Ishikawa (cell line): ENCODE measurements around the gene RNF220.
A peak's percentile ranks its signal among the peaks of the same experiment; 100 is the strongest.

ENCODE experiments used
- CEBPB ChIP-seq: IDR thresholded peaks from 2 replicates; pipeline ENCODE4 v1.6.1; 2012
- CREB1 ChIP-seq: IDR thresholded peaks from 2 replicates; pipeline ENCODE4 v1.6.1; 2012; ENCODE audit warnings: low read depth
- EGR1 ChIP-seq: IDR thresholded peaks from 2 replicates; pipeline ENCODE4 v1.6.1; 2012
- EP300 ChIP-seq: IDR thresholded peaks from 2 replicates; pipeline ENCODE4 v1.6.1; 2012; ENCODE audit warnings: borderline replicate concordance
- FOXM1 ChIP-seq: IDR thresholded peaks from 2 replicates; pipeline ENCODE4 v1.6.1; 2012; ENCODE audit warnings: low read depth, borderline replicate concordance
- NFIC ChIP-seq: IDR thresholded peaks from 2 replicates; pipeline ENCODE4 v1.6.1; 2012
- RAD21 ChIP-seq: IDR thresholded peaks from 2 replicates; pipeline ENCODE4 v1.6.1; 2012; ENCODE audit warnings: low read depth
- TAF1 ChIP-seq: IDR thresholded peaks from 2 replicates; pipeline ENCODE4 v1.6.1; 2012; ENCODE audit warnings: low read depth, mild to moderate bottlenecking
- TCF12 ChIP-seq: IDR thresholded peaks from 2 replicates; pipeline ENCODE4 v1.6.1; 2012; ENCODE audit warnings: low read depth
- TEAD4 ChIP-seq: IDR thresholded peaks from 2 replicates; pipeline ENCODE4 v1.6.1; 2012
- YY1 ChIP-seq: IDR thresholded peaks from 2 replicates; pipeline ENCODE4 v1.6.1; 2012; ENCODE audit warnings: low read depth
- ZBTB7A ChIP-seq: IDR thresholded peaks from 2 replicates; pipeline ENCODE4 v1.6.1; 2012; ENCODE audit warnings: low read depth
- TF ChIP-seq, protein P1 (sequence below): IDR thresholded peaks from 2 replicates; pipeline ENCODE4 v1.6.1; 2012
- TF ChIP-seq, protein P2 (sequence below): IDR thresholded peaks from 2 replicates; pipeline ENCODE4 v1.6.1; 2012
- TF ChIP-seq, protein P3 (sequence below): IDR thresholded peaks from 2 replicates; pipeline ENCODE4 v1.6.1; 2012; ENCODE audit warnings: low read depth, mild to moderate bottlenecking

Gene RNF220

DNA sequence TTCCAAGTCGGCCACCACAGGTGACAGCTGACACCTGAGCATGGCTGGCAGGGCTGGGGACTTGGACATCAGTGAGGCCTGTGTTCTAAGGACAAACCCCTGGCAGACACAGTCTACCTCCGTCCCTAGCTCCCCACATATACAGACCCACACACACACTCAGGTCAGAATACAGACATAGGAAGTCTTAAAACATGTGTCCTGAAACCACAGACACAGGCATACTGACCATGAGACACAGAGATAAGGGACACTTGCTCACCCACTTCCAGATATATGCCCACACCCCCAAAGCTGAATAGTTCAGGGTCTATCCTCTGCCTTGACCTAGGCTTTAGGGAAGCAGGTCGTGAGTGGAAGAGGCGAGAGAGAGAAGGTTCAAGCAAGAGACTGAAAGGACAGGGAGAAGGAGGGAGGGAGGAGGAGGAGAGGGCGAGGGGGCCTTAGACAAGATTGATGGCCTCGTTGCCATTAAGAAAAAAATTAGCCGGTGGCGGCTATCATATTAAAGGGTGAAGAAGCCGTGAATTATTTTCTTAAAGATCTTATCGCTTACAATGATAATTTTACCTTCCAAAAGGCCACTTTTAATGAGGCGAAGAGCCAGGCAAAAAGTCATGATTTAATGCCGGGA, 219.3 kb downstream of the RNF220 start:
- TF ChIP-seq CEBPB, result no peak

DNA sequence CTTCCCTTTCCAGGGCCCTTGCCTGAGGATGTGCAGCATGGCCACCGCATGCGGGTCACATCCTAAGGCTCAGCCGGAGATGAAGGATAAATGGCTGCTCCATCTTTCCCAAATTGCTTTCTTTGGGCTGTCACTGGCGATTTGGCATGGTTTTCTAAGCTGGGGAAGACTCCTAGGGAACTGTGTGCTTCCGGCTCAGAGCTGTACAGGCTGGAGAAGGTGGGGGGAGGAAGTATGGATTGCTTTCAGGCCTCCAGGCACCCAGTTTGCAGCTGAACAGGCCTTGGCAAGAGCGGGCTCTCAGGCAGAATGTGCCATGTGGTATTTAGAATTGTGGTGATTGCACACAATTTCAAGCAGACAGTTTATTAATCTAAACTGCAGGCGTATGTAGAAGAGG, 220.3 kb downstream of the RNF220 start:
- TF ChIP-seq, protein P1, sequence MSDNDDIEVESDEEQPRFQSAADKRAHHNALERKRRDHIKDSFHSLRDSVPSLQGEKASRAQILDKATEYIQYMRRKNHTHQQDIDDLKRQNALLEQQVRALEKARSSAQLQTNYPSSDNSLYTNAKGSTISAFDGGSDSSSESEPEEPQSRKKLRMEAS, result no peak
- TF ChIP-seq NFIC, result no peak
- TF ChIP-seq, protein P2, sequence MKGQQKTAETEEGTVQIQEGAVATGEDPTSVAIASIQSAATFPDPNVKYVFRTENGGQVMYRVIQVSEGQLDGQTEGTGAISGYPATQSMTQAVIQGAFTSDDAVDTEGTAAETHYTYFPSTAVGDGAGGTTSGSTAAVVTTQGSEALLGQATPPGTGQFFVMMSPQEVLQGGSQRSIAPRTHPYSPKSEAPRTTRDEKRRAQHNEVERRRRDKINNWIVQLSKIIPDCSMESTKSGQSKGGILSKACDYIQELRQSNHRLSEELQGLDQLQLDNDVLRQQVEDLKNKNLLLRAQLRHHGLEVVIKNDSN, result no peak
- TF ChIP-seq, protein P3, sequence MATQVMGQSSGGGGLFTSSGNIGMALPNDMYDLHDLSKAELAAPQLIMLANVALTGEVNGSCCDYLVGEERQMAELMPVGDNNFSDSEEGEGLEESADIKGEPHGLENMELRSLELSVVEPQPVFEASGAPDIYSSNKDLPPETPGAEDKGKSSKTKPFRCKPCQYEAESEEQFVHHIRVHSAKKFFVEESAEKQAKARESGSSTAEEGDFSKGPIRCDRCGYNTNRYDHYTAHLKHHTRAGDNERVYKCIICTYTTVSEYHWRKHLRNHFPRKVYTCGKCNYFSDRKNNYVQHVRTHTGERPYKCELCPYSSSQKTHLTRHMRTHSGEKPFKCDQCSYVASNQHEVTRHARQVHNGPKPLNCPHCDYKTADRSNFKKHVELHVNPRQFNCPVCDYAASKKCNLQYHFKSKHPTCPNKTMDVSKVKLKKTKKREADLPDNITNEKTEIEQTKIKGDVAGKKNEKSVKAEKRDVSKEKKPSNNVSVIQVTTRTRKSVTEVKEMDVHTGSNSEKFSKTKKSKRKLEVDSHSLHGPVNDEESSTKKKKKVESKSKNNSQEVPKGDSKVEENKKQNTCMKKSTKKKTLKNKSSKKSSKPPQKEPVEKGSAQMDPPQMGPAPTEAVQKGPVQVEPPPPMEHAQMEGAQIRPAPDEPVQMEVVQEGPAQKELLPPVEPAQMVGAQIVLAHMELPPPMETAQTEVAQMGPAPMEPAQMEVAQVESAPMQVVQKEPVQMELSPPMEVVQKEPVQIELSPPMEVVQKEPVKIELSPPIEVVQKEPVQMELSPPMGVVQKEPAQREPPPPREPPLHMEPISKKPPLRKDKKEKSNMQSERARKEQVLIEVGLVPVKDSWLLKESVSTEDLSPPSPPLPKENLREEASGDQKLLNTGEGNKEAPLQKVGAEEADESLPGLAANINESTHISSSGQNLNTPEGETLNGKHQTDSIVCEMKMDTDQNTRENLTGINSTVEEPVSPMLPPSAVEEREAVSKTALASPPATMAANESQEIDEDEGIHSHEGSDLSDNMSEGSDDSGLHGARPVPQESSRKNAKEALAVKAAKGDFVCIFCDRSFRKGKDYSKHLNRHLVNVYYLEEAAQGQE, result no peak
- no peak for TF ChIP-seq RAD21
- TF ChIP-seq FOXM1, result no peak
- TF ChIP-seq YY1, result no peak
- no peak for TF ChIP-seq TCF12
- TF ChIP-seq CEBPB, result no peak
- no peak for TF ChIP-seq ZBTB7A
- no peak for TF ChIP-seq CREB1
- no peak for TF ChIP-seq TEAD4
- no peak for TF ChIP-seq EGR1

DNA sequence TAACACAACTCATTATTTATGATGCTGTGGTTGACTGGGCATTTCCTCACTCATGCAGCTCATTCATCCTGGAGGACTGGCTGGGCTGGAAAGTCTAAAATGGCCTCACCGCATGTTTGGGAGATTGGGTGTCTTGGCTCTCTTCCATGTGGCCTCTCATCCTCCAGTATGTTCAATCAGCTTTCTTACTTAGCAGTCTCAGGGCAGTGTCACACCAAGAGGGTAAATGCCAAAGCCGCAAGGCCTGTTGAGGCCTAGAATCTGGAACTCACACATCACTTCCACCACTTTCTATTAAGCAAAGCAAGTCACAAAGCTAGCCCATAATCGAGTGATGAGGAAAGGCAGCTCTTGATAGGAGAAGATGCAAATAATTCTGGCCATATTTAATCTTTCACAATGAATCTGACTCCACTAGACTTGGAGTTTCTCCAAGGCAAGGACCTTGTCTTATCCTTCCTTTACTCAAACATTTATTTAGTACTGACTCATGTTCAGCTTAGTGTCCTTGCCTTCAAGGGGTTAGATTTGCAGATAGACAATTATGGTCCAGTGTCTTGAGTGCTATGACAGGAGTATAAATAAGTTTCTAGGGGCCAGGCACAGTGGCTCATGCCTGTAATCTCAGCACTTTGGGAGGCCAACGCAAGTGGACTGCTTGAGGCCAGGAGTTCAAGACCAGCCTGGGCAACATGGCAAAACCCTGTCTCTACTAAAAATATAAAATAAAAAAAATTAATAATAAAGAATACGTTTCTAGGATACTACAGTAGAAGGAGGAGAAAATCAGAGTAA, 224.1 kb downstream of the RNF220 start:
- TF ChIP-seq TEAD4, result peak; percentile 54; the same call in 1 of the 2 replicates
- TF ChIP-seq RAD21, result no peak
- TF ChIP-seq EGR1, result no peak
- TF ChIP-seq TCF12, result 0 out of 2 replicates have a peak, but pooled peaks have one; percentile 19
- TF ChIP-seq FOXM1, result no peak
- peak; percentile 56; the same call in 1 of the 2 replicates for TF ChIP-seq YY1
- peak; percentile 47 for TF ChIP-seq NFIC
- no peak for TF ChIP-seq ZBTB7A

DNA sequence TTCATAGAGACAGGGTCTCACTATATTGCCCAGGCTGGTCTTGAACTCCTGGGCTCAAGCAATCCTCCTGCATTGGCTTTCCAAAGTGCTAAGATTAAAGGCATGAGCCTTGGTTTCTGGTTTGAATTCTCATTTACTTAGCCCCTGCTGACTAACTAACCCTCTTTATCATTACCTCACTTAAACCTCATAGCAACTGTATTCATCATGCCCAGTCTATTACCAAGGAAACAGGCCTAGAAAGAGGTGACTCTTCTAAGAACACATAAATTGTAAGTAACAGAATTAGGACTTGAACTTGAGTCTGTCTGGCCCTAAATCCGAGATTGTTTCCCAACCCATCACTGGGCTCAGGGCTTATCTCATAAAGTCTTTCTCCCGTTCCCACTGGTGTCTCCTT, 225.1 kb downstream of the RNF220 start:
- TF ChIP-seq, protein P2, result no peak
- TF ChIP-seq, protein P3, result no peak

DNA sequence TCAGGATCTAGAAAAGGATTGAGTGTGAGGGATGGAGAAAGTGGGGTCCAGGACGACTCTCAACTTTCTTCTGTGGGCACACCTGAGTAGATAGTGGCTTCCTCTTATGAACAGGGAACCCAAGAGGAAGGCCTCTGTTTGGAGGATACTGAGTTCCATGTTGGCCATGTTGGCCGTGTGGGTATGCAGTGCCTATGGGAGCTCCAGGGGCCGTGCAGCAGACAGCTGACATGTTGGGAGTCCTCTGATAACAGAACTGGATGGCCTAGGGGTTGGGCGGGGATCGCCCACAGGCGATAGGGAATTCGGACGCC, 226.2 kb downstream of the RNF220 start:
- TF ChIP-seq TCF12, result no peak
- TF ChIP-seq, protein P1, result no peak
- TF ChIP-seq TAF1, result no peak
- no peak for TF ChIP-seq CEBPB
- TF ChIP-seq, protein P2, result no peak
- TF ChIP-seq YY1, result no peak
- TF ChIP-seq RAD21, result no peak
- no peak for TF ChIP-seq FOXM1
- no peak for TF ChIP-seq CREB1
- TF ChIP-seq EP300, result no peak
- no peak for TF ChIP-seq NFIC
- TF ChIP-seq TEAD4, result no peak
- TF ChIP-seq ZBTB7A, result no peak
- TF ChIP-seq EGR1, result no peak
- TF ChIP-seq, protein P3, result no peak
